Duodenal mucosa (tissue), 2 donors: Measurements from ENCODE around the gene KRT33A.
"Not testable (repeated sequence)": the region's sequence is repeated elsewhere in the genome, so short reads cannot be mapped to it uniquely, and the experiment has no call there.

Experiments used
- H3K27ac ChIP-seq: one replicate; pipeline ENCODE4 v1.7.0; 2013; ENCODE audit warnings: low read depth, low read length
- H3K27me3 ChIP-seq, 2 donors: one replicate each; pipeline ENCODE4 v1.7.0; 2013; ENCODE audit warnings: low read length in 2 of 2, control low read depth in 1 of 2; ENCODE audit not compliant: insufficient read depth in 2 of 2, control insufficient read depth in 1 of 2
- H3K36me3 ChIP-seq, 2 donors: one replicate each; pipeline ENCODE4 v1.7.0; 2013; ENCODE audit warnings: low read length in 2 of 2, control low read depth in 1 of 2; ENCODE audit not compliant: insufficient read depth in 2 of 2, control insufficient read depth in 1 of 2
- H3K4me1 ChIP-seq, 2 donors: one replicate each; pipeline ENCODE4 v1.7.0; 2013; ENCODE audit warnings: low read length in 2 of 2, control low read depth in 1 of 2; ENCODE audit not compliant: insufficient read depth in 2 of 2, control insufficient read depth in 1 of 2
- H3K4me3 ChIP-seq, 2 donors: one replicate each; pipeline ENCODE4 v1.7.0; 2013; ENCODE audit warnings: low read length in 2 of 2, low read depth in 1 of 2
- H3K9ac ChIP-seq, 2 donors: one replicate each; pipeline ENCODE4 v1.7.0; 2013; ENCODE audit warnings: low read length in 2 of 2, low read depth in 1 of 2
- H3K9me3 ChIP-seq, 2 donors: one replicate each; pipeline ENCODE4 v1.7.0; 2013; ENCODE audit warnings: low read length in 2 of 2, control low read depth in 1 of 2; ENCODE audit not compliant: control insufficient read depth in 1 of 2

KRT33A gene

DNA sequence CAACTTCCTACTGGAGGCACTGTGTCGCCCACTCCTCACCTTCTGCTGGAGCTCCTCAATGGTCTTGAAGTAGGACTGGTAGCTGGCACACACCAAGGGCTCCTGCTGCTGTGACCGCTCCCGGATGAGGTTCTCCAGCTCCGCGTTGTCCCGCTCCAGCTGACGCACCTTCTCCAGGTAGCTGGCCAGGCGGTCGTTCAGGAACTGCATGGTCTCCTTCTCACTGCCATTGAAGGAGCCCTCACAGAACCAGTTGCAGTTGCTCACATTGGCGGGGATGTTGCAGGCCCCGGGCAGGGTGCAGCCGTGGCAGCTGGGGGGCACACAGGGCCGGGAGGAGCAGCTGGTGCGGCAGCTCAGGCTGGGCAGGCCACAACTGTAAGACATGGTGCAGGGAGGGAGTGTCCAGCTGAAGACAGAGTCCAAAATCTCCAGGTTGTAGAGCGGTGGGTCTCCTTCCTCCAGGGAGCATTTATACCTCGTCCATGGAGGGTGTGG lies at the start of gene KRT33A:
TSS of gene KRT33A (minus strand) at position 448 of the 498 bp plus-strand sequence. CDS start at position 387, 61 bp downstream.
- H3K4me1 ChIP-seq, H3K9me3 ChIP-seq, H3K4me3 ChIP-seq, H3K9ac ChIP-seq, H3K27me3 ChIP-seq, H3K27ac ChIP-seq, H3K36me3 ChIP-seq: not testable (repeated sequence)

DNA sequence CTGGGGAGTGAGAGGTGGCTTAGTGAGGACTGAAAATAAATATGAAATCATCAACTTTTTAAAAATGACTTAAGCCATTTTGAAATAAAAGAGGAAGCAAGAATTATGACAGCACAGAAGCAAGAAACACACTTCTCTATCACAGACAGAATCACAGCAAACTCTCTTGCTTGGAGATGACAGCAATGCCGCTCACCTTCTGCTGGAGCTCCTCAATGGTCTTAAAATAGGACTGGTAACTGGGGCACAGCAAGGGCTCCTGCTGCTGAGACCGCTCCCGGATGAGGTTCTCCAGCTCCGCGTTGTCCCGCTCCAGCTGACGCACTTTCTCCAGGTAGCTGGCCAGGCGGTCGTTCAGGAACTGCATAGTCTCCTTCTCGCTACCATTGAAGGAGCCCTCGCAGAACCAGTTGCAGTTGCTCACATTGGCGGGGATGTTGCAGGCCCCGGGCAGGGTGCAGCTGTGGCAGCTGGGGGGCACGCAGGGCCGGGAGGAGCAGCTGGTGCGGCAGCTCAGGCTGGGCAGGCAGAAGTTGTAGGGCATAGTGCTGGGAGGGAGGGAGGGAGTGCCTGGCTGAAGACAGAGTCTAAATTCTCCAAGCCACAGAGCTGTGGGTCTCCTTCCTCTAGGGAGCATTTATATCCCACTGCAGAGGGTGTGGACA lies 46.5 kb upstream of the KRT33A start, which contains the start of gene KRT31:
TSS of gene KRT31 (minus strand) at position 613 of the 665 bp plus-strand sequence. CDS start at position 544, 69 bp downstream.
- no peaks in the 10 kb centered on the region for H3K36me3 ChIP-seq
- no peaks in the 10 kb centered on the region for H3K9me3 ChIP-seq
- H3K27ac ChIP-seq, result no peak within 1 kb of the TSS
- H3K27me3 ChIP-seq, result peaks cover 0 to 2% of the 10 kb centered on the region in 2 donors
- no peak within 1 kb of the TSS for H3K9ac ChIP-seq
- H3K4me3 ChIP-seq, result no peak within 1 kb of the TSS
- H3K4me1 ChIP-seq, result no peaks in the 10 kb centered on the region

DNA sequence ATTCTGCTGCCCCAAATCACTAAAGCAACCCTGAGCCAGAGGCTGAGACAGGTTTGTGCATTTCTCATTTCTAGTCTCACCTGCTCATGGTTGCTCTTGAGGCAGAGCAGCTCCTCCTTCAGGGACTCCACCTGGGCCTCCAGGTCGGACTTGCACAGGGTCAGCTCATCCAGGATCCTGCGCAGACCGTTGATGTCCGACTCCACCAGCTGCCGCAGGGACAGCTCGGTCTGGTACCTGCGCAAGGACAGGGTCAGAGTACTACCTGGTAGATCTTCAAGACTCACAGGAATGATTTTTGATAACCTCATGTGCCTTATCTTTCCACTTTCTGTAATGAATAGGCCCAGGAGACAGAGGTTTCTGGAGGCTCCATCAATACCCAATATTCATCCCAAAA lies 45.7 kb upstream of the KRT33A start:
- Histone ChIP-seq H3K4me1 (no peaks in the 10 kb centered on the region), H3K36me3 (no peaks in the 10 kb centered on the region), H3K9me3 (no peaks in the 10 kb centered on the region), H3K27ac (no peak overlapping the region), H3K9ac (no peak overlapping the region), H3K4me3 (no peak overlapping the region), H3K27me3 (no peaks in the 10 kb centered on the region)

DNA sequence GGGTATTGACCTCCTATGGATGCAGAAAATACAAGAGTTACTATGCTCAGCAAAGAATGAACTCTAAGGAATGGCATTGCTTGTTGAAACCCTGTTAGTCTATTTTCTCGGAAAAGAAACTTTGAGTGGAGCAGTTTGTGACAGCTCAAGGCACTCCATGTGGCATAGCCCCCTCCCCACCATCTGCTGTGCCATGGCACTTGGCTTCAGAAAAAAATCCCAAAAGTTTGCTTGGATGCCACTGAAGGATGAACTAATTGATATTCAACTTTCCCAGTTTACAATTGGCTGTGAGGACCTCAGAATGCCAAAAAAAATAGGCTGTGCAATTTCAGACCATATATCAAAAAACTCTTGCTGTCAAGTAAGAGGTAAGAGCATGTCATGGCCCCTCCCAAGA lies 45.0 kb upstream of the KRT33A start:
- no peak overlapping the region for H3K4me3 ChIP-seq
- H3K9ac ChIP-seq, result no peak overlapping the region
- H3K36me3 ChIP-seq, result no peaks in the 10 kb centered on the region

DNA sequence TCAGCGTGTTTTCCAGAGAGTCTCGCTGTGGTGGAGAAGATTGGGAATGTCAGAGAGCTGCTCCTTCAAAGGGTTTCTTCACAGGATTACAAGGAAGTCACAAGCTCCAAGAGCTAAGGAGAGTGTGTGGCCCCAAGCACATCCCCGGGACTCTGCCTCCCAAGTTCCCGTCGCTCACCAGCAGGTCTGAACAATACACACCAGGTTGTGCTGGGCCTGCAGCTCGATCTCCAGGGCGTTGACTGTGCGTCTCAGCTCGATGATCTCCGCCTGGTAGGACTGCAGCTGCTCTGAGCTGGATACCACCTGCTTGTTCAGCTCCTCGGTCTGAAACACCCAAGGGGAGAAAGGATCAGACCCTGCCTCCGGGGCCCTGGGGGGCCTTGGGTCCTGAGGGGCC lies 44.4 kb upstream of the KRT33A start:
- not testable (repeated sequence) for H3K36me3 ChIP-seq, H3K27ac ChIP-seq, H3K9me3 ChIP-seq, H3K27me3 ChIP-seq, H3K4me3 ChIP-seq, H3K4me1 ChIP-seq, H3K9ac ChIP-seq

More for the DNA sequence above, 45.0 kb upstream of the KRT33A start:
- H3K9me3 ChIP-seq, result no peaks in the 10 kb centered on the region
- H3K27ac ChIP-seq, result no peak overlapping the region
- no peaks in the 10 kb centered on the region for H3K27me3 ChIP-seq
- no peaks in the 10 kb centered on the region for H3K4me1 ChIP-seq

DNA sequence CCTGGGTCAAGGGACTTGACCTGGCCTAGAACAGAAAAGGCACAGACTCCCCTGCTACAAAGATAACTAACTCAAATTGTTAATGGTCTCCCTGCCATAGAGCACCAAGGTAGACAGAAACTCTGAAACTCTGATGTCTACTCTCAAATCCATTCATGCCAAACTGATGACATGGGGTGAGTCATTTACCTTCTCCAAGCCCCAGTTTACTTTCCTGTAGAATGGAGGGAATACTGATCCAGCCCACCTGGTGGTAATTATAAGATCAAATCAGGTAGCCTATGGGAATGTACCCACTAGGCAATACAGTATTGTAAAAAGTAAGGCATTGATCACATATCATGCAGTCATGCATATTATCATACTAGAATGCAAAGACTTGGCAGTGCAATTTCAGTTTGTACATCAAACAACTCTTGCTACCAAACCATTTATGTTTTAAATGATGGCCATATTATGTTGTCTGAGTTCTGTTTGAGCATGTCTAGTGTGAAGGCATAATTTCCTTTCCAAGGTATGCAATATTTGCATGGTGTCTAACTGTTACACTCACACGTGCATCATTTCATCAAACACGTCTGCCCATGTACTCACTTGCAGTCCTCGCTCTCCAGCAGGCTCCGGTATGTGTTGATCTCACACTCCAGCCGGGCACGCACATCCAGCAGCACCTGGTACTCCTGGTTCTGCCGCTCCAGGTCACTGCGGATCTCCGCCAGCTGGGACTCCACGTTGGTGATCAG lies 43.8 kb upstream of the KRT33A start:
- Histone ChIP-seq H3K27ac (no peak overlapping the region), H3K9me3 (no peaks in the 10 kb centered on the region), H3K4me1 (no peaks in the 10 kb centered on the region), H3K36me3 (no peaks in the 10 kb centered on the region), H3K27me3 (no peaks in the 10 kb centered on the region), H3K9ac (no peak overlapping the region), H3K4me3 (no peak overlapping the region)

DNA sequence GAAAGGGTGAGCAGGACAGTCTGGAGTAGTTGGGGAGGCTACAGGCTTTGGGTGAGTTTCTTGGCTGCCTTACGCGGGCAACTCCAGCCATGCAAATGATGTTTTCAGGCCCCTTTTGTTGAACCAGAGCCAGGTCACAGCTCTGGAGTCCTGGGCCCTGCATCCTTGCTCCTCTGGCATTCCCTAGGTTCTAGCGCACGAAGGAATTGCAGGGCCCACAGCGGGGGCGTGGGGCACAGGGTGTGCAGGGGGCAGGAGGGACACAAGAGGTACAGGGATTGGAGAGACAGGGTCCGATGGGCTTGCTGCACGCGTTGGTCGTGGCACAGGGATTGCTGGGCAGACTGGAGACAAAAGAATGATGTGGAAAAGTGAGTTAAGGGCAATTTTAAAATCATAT lies 43.2 kb upstream of the KRT33A start:
- no peak overlapping the region for H3K9ac ChIP-seq
- H3K36me3 ChIP-seq, result no peaks in the 10 kb centered on the region
- H3K4me1 ChIP-seq, result no peaks in the 10 kb centered on the region
- no peak overlapping the region for H3K4me3 ChIP-seq
- H3K9me3 ChIP-seq, result no peaks in the 10 kb centered on the region
- H3K27ac ChIP-seq, result no peak overlapping the region
- no peaks in the 10 kb centered on the region for H3K27me3 ChIP-seq

DNA sequence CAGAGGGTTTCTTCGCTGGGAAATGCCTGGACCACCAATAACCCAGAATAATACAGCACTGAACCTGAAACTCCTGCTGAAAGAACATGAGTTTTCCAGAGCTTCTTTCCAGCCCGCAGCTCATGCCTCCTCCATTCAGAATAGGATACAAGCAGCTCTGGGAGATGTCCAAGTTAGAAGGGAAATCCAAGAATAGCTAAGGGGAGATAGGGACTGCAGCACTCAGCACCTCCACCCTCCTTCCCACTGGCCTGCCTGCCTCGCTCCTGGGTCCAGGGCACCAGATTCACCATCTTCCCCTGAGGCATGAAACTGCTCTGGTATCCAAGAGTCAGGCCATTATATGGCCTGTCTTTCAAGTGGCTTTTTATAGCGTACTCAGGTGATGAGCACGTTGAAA lies 42.7 kb upstream of the KRT33A start:
- Histone ChIP-seq H3K9me3 (no peaks in the 10 kb centered on the region), H3K27me3 (no peaks in the 10 kb centered on the region), H3K27ac (no peak overlapping the region), H3K4me1 (no peaks in the 10 kb centered on the region), H3K9ac (no peak overlapping the region), H3K4me3 (no peak overlapping the region), H3K36me3 (no peaks in the 10 kb centered on the region)

DNA sequence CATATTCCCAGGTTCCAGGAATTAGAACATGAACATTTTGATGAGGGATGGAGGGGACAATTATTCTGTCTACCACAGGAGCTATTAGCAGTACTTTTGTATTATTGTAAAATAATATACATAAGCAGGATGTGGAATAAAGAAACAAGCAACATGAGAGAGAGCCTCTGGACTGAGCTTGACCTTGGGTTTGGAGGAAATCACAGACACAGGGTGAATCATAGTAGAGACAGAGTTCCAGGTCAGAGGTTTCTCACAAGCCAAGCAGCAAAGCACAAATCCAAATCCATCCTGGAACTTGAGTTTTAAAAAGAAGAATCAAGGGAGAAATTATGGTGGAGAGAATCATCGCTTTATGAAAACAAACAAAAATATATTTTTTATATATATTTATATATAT lies 41.6 kb upstream of the KRT33A start:
- Histone ChIP-seq H3K27ac (no peak overlapping the region), H3K9me3 (no peaks in the 10 kb centered on the region), H3K27me3 (no peaks in the 10 kb centered on the region), H3K9ac (no peak overlapping the region), H3K4me1 (no peaks in the 10 kb centered on the region), H3K4me3 (no peak overlapping the region), H3K36me3 (no peaks in the 10 kb centered on the region)

DNA sequence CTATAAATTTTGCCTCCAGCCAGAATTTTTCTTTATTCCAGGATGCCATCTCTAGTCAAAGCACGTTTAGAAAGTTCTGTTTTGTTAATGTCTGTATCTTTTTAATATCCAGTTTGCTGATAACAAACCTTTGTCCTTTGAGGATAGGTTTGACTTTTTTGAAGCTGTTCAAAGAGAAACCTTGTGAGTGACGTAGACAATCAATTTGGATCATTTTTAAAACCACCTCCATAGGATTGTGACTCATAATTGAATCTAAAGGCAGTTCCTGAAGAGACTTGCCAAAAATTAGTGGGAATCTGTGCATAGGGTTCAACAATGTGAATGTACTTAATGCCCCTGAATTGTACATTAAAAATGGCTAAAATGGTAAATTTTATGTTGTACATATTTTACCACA lies 40.9 kb upstream of the KRT33A start:
- H3K9ac ChIP-seq, result no peak overlapping the region
- no peaks in the 10 kb centered on the region for H3K27me3 ChIP-seq
- H3K4me1 ChIP-seq, result no peaks in the 10 kb centered on the region
- no peak overlapping the region for H3K27ac ChIP-seq
- no peaks in the 10 kb centered on the region for H3K9me3 ChIP-seq
- no peak overlapping the region for H3K4me3 ChIP-seq
- no peaks in the 10 kb centered on the region for H3K36me3 ChIP-seq
